ENCODE data around the gene EFR3B. TPM values are rescaled to one million over a fixed set of nuclear protein-coding genes. Genes with fewer than 3 reads are reported as not detected.
"Not testable (repeated sequence)": the region's sequence is repeated elsewhere in the genome, so short reads cannot be mapped to it uniquely, and the experiment has no call there.

Gene EFR3B
- total RNA-seq, 2 experiments from 2014 or later: 0.08 to 0.11 TPM

DNA sequence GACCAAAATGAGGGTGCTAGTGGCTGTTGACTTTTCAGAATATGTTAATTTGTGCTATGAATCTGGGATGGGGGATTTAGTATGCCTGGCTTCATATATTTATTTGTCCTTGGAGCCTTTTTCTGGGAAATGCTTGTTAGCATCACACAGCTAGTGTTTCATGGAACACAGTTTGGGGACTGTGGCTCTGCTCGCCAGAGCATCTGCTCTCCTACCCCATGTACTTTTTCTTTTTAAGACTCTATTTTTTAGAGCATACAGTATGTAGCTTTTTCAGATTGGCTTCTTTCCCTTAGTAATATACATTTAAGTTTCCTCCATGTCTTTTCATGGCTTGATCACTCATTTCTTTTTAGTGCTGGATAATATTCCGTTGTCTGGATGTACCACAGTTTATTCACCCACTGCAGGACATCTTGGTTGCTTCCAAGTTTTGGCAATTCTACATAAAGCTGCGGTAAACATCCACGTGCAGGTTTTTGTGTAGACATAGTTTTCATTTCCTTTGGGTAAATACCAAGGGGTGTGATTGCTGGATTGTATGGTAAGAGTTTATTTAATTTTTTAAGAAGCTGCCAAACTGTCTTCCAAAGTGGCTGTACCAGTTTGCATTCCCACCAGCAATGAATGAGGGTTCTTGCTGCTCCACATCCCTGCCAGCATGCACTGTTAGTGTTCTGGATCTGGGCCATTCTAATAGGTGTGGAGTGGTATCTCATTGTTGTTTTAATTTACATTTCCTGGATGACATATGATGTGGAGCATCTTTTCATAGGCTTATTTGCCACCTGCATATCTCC, 44.1 kb downstream of the EFR3B start:
- ATAC-seq (ENCODE audit: low read depth) (no peak), DNase-seq (no peak)
- H3K4me1 Mint-ChIP-seq: no peaks in the 10 kb centered on the region

DNA sequence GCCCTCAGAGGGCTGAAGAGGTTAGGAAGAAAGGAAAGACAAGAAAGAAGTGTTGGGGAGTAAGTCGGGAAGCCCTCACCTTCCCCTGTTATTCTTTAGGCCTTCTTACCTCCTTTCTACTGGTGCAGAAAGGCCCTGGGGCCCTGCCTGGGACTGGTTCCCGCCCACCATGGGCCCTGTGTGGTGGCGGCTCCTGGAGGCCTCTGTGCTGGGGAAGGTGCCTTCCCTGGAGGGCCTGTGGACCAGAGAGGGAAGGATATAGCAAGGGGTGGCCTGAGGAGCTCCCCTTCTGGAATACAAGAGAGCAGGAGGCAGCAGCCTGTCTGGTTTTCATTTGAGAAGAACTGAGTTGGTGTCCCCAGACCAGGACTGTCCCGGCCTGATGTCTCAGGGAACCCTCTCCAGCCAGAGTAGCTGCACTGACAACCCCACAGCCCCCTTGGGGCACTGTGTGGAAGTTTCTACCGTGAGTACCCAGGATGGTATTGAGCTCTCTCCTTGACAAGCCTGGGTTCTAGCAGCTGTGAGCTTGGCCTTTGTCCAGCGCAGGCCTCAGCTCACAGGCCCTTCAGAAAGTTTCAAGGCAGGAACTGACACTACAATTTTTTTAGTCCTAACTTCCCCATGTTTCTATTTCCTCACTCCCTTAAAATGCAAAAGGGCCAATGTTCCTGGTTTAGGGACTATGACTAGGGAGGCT, 47.1 kb downstream of the EFR3B start:
- no peak overlapping the region for H3K27ac Mint-ChIP-seq
- POLR2A ChIA-PET: no interaction called here
- H3K9me3 Mint-ChIP-seq: no peaks in the 10 kb centered on the region
- no peaks in the 10 kb centered on the region for H3K4me1 Mint-ChIP-seq
- no peak overlapping the region for H3K4me3 Mint-ChIP-seq
- H3K27me3 Mint-ChIP-seq: peaks cover 13% of the 10 kb centered on the region
- no peak for ATAC-seq (ENCODE audit: low read depth)
- DNase-seq: no peak
- H3K36me3 Mint-ChIP-seq: no peaks in the 10 kb centered on the region

More for the DNA sequence above, 44.1 kb downstream of the EFR3B start:
- Mint-ChIP-seq H3K27me3 (peaks cover 18% of the 10 kb centered on the region), H3K36me3 (no peaks in the 10 kb centered on the region), H3K27ac (no peak overlapping the region), H3K4me3 (no peak overlapping the region), H3K9me3 (no peaks in the 10 kb centered on the region)
- POLR2A ChIA-PET: no interaction called here

DNA sequence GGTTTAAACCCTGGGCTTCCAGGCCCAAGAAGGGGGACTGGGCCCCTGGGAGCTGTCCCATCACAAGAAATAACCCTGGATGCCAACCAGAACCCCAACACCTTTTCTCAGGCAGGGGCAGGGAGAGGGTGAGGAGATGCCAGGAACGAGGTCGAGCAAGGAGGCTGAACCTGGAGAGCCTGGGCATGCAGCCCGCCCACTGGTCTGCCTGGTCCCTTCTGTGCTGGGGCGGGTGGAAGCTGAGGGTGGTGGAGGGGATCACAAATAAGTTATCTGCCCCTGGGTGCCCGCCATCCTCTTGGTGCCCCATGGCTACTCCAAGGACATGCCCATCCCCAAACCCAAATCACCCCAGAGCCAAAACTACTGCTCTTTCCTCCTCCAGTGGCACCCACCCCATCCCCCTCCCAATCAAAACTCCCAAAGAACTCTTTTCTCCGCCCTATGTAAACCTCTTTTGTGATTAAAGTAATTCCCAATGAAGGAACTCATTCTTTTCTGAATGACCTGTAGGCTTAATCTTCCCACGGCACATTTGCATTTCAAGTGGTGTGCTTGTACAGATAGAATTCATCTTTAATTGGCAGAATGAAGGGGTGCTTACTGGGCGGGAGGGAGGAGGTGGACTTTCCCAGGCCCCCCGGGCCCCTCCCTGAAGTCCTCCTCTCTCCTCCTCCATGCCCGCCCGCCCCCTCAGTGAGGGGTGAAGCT, 47.9 kb downstream of the EFR3B start:
- Mint-ChIP-seq H3K4me3 (no peak overlapping the region), H3K27ac (no peak overlapping the region), H3K27me3 (peaks cover 14% of the 10 kb centered on the region), H3K4me1 (peaks cover 2% of the 10 kb centered on the region), H3K36me3 (no peaks in the 10 kb centered on the region), H3K9me3 (no peaks in the 10 kb centered on the region)
- no peak for DNase-seq
- POLR2A ChIA-PET: no interaction called here
- no peak for ATAC-seq (ENCODE audit: low read depth)

DNA sequence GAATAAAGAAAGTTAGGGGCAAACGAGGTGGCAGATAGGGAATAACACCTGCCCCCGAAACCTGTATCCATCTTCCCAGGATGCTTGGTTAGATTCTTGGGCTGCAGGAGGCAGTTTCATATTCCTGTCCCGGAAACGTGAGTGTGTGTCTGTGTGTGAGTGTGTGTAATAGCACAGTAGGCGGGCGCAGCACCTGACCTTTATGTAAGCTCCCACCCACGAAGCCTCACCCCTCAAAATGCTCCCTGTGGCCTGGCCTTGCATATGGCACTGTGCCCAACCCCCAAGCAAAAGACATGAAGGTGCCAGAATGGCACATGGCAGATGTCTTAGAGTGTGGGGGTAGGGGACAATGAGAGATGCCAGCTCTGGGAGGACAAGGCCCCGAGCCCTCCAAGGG, 48.9 kb downstream of the EFR3B start:
- POLR2A ChIA-PET: no interaction called here
- ATAC-seq (ENCODE audit: low read depth): no peak
- H3K9me3 Mint-ChIP-seq: no peaks in the 10 kb centered on the region
- no peak overlapping the region for H3K27ac Mint-ChIP-seq
- peaks cover 14% of the 10 kb centered on the region for H3K27me3 Mint-ChIP-seq
- DNase-seq: no peak
- no peaks in the 10 kb centered on the region for H3K36me3 Mint-ChIP-seq
- H3K4me3 Mint-ChIP-seq: no peak overlapping the region
- peaks cover 2% of the 10 kb centered on the region for H3K4me1 Mint-ChIP-seq

DNA sequence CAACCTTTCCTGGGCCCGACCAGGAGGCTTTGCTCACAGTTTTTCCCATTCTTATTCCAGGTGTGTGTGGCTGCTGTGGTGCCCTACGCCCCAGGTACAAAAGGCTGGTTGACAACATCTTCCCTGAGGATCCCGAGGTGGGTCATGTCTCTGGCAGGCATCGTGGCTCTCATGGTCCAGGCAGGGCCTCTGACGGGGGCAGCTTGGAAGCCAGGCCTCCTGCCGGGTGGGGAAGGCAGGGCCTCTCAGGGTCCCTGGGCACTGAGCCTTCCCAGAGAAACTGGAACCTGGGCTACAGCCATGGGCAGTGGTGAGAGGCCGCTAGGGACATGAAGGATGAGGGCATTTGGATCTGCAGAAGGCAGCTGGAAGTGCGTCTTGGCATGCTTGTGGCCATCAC, 49.4 kb downstream of the EFR3B start:
- peaks cover 2% of the 10 kb centered on the region for H3K4me1 Mint-ChIP-seq
- H3K27me3 Mint-ChIP-seq: peaks cover 10% of the 10 kb centered on the region
- POLR2A ChIA-PET: no interaction called here
- ATAC-seq (ENCODE audit: low read depth) (no peak), DNase-seq (no peak)
- H3K36me3 Mint-ChIP-seq: no peaks in the 10 kb centered on the region
- no peak overlapping the region for H3K27ac Mint-ChIP-seq
- H3K9me3 Mint-ChIP-seq: no peaks in the 10 kb centered on the region
- H3K4me3 Mint-ChIP-seq: no peak overlapping the region

DNA sequence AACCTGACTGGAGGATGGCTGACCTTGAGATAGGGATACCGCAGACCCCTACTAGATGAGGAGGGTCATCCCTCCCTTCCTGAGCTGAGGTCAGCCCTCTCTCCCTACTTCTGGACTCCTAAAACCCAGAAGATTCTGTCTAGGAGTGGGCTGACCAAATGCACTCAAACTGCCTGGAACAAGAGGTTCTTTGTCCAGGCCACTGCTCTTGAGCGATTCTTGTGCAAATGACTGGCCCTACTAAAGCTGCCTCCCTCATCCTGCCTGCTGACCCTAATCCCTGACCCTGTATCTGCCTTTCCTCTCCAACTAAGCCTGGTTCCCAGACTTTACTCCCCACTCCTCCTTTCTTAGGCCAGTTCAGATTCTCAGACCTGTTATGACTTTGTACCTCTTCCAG, 56.2 kb downstream of the EFR3B start:
- ATAC-seq (ENCODE audit: low read depth): no peak

DNA sequence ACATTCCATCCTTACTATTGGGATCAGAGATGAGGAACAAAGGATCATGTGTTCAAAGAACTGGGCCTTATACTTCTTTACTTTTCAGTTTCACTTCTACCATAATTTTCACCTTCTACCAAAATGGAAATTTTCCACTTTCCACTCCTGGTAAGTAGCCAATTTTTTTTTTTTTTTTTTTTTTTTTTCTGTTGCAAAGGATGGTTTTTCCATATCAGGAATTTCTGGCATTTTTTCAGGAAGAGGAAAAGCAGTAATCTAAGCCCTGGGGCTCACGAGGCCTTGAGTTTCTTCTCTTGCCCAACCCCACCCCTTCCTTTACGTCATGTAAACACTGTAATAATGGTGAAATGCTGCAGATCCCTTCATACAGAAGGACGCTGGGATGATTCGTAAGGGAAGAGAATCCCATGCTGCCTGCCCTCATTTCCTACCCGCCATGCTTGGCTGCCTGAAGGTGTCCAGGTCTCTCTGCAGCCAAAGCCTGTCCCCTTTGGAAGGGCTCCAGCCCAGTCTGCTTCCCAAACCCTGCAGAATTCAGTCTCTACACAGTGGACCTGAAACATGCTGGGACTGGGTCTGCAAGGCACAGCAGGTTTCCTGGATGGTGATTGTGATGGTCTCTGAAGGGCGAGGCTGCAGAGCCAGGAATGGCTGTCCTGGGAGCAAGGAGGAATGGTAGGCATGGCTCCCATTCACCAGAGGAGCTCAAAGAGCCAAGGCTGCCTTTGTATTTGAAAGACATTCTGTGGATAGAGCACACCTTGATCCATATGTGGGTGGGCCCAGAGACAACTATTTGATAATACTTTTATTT, 57.0 kb downstream of the EFR3B start:
- H3K4me1 Mint-ChIP-seq: peaks cover 2% of the 10 kb centered on the region
- peaks cover 2% of the 10 kb centered on the region for H3K9me3 Mint-ChIP-seq
- no peaks in the 10 kb centered on the region for H3K36me3 Mint-ChIP-seq
- ATAC-seq (ENCODE audit: low read depth) (no peak), DNase-seq (no peak)
- no peak overlapping the region for H3K27ac Mint-ChIP-seq
- no peak overlapping the region for H3K4me3 Mint-ChIP-seq
- POLR2A ChIA-PET: interaction anchor here (0.7 kb wide), 2 partner anchors 14 to 197 kb away, joined by 3 read pairs; no protein-coding TSS in a partner anchor
- peaks cover 6% of the 10 kb centered on the region for H3K27me3 Mint-ChIP-seq

More for the DNA sequence above, 56.2 kb downstream of the EFR3B start:
- Mint-ChIP-seq H3K4me3 (no peak overlapping the region), H3K4me1 (peaks cover 2% of the 10 kb centered on the region), H3K27me3 (peaks cover 12% of the 10 kb centered on the region), H3K36me3 (no peaks in the 10 kb centered on the region), H3K27ac (no peak overlapping the region), H3K9me3 (peaks cover 2% of the 10 kb centered on the region)
- no peak for DNase-seq
- POLR2A ChIA-PET: no interaction called here

DNA sequence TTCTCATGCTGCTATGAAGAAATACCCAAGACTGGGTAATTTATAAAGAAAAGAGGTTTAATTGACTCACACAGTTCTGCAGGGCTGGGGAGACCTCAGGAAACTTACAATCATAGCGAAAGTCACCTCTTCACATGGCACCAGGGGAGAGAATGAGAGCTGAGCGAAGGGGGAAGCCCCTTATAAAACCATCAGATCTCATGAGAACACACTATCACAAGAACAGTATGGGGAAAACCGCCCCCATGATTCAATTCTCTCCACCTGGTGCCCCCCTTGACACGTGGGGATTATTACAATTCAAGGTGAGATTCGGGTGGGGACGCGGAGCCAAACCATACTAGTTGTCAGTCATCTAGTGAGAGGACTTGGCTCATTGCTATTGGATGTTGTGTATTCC, 60.5 kb downstream of the EFR3B start:
- H3K27me3 Mint-ChIP-seq; H3K4me1 Mint-ChIP-seq; H3K4me3 Mint-ChIP-seq; H3K36me3 Mint-ChIP-seq; H3K27ac Mint-ChIP-seq; ATAC-seq (ENCODE audit: low read depth); POLR2A ChIA-PET; DNase-seq; H3K9me3 Mint-ChIP-seq: not testable (repeated sequence)

DNA sequence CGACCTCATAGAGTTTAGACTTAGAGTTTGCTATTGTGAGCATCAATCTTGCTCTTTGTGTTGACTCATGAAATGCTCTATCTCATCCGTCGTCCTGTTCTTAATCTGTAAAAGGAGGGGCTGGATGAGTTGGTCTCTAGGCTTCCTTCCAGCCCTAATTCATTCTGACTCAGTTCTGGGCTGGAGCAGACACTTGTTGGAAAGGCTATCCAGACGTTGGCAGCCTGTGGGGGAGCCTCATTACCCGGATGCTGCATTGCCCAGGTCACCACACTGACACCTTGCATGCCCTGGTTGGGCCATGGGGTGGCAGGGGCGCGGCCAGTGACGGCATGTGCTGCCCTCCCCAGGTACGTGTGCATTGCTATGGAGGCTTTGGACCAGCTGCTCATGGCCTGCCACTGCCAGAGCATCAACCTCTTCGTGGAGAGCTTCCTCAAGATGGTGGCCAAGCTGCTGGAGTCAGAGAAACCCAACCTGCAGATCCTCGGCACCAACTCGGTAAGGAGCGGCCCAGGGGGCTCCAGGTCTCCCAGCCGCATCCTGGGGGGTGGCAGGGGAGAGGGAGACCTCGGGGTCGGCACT, 61.5 kb downstream of the EFR3B start:
- Mint-ChIP-seq H3K9me3 (peaks cover 2% of the 10 kb centered on the region), H3K27ac (no peak overlapping the region), H3K27me3 (peaks cover 4% of the 10 kb centered on the region), H3K36me3 (no peaks in the 10 kb centered on the region), H3K4me1 (no peaks in the 10 kb centered on the region), H3K4me3 (no peak overlapping the region)
- DNase-seq: no peak
- no peak for ATAC-seq (ENCODE audit: low read depth)
- POLR2A ChIA-PET: no interaction called here

DNA sequence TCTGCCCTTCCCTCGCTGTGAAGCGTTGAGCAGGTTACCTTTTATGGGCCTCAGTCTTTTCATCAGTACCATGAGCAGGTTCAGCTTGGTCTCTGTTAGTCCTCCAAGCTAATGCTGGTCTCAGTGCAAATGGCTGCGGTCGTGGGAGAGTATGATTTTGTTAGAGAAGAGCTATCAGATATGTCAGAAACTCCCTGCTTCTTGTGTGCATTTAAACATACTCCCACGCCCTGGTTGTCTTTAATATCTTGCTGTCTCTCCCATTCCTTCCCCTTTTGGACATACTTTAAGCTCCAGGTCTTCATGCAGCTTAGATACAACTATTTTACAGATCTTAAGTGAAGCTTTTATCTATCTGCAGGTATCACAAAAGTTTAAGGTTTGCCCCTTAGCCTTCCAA, 62.9 kb downstream of the EFR3B start:
- POLR2A ChIA-PET: no interaction called here
- ATAC-seq (ENCODE audit: low read depth): no peak
- no peaks in the 10 kb centered on the region for H3K4me1 Mint-ChIP-seq
- peaks cover 2% of the 10 kb centered on the region for H3K9me3 Mint-ChIP-seq
- H3K27me3 Mint-ChIP-seq: peaks cover 6% of the 10 kb centered on the region
- DNase-seq: no peak
- no peak overlapping the region for H3K27ac Mint-ChIP-seq
- H3K36me3 Mint-ChIP-seq: no peaks in the 10 kb centered on the region
- H3K4me3 Mint-ChIP-seq: no peak overlapping the region

DNA sequence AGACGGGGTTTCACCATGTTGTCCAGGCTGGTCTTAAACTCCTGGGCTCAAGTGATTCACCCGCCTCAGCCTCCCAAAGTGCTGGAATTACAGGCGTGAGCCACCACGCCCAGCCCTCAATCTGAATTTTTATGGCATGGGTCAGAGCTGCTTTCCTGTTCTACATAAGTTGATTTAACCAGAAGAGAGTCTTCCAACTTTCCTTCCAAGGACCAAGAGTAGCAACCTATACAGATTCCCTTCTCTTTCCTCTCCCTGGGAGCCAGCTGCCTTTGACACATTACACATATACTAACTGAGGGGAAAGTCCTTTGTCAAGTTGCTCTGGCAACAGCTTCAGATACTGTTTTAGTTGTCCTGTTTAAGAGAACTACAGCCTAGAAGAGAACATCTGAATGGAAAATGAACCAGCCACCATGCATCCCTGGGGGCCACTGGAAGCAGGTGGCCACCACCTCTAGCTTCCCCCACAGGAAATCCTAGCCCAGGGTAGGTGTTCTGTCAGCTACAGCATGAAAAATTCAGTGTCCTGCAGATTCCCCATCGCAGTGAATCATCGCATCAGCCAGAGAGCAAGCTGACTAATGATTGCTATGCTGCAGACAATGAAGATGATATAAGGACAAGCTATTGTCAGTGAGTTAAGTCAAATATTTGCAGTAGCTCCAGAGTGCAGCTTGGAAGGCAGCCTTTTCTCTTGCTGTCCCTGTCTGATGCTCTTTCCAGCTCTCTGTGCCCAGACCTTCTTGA, 63.6 kb downstream of the EFR3B start:
- ATAC-seq (ENCODE audit: low read depth): no peak
- Mint-ChIP-seq H3K4me3 (no peak overlapping the region), H3K4me1 (no peaks in the 10 kb centered on the region), H3K36me3 (no peaks in the 10 kb centered on the region), H3K27me3 (peaks cover 6% of the 10 kb centered on the region), H3K27ac (no peak overlapping the region), H3K9me3 (peaks cover 2% of the 10 kb centered on the region)
- POLR2A ChIA-PET: no interaction called here
- no peak for DNase-seq

DNA sequence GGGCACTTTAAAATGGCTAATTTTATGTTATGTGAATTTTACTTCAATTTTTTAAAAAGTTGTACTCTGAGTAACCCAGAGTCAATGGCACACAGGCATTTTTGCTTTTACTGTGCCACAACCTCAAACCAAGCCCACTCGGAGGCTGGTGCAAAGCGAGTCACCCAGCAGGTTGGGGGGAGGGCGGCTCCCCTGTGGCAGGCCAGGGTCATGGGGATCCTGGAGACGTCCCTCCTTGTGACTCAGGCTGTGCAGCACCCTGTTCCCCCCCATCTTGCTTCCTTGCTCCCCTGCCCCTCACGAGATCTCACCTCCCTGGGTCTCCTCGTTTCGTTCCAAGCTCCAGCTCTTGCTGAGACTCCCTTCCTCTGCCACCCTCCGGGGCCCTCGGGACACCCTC, 67.9 kb downstream of the EFR3B start:
- no peak for DNase-seq
- Mint-ChIP-seq H3K9me3 (no peaks in the 10 kb centered on the region), H3K36me3 (no peaks in the 10 kb centered on the region), H3K4me3 (no peak overlapping the region), H3K27ac (no peak overlapping the region), H3K4me1 (no peaks in the 10 kb centered on the region), H3K27me3 (peaks cover 3% of the 10 kb centered on the region)
- POLR2A ChIA-PET: no interaction called here
- no peak for ATAC-seq (ENCODE audit: low read depth)
